Fibroblast of lung (primary cell): ENCODE data around the gene PKP3.

Source experiments
- CTCF ChIP-seq, 2 donors: IDR thresholded peaks in 1 of 2; conservative IDR thresholded peaks in 1 of 2; 1 replicate in 1 of 2; 2 replicates in 1 of 2; pipeline ENCODE4 v1.5.1; 2011 to 2012; ENCODE audit warnings: low read length in 2 of 2, control low read depth in 1 of 2, inconsistent platforms in 1 of 2, low read depth in 1 of 2, mild to moderate bottlenecking in 1 of 2
- EZH2 ChIP-seq: IDR thresholded peaks from 2 replicates; pipeline ENCODE4 v1.5.1; 2012; ENCODE audit warnings: low read length, control low read depth, mild to moderate bottlenecking; ENCODE audit errors: missing control alignments

GRCh38 chr11:362642-363442 lies 31.2 kb upstream of the PKP3 start:
- no peak for TF ChIP-seq CTCF (conservative IDR thresholded peaks at IDR 0.05 in 1 of 2, IDR thresholded peaks at IDR 0.05 in 1 of 2; ENCODE audit: low read depth in 1 of 2, low read length in 2 of 2)
- no peak for TF ChIP-seq EZH2
